ENCODE results near the gene PLEKHM2.

The PLEKHM2 gene

DNA sequence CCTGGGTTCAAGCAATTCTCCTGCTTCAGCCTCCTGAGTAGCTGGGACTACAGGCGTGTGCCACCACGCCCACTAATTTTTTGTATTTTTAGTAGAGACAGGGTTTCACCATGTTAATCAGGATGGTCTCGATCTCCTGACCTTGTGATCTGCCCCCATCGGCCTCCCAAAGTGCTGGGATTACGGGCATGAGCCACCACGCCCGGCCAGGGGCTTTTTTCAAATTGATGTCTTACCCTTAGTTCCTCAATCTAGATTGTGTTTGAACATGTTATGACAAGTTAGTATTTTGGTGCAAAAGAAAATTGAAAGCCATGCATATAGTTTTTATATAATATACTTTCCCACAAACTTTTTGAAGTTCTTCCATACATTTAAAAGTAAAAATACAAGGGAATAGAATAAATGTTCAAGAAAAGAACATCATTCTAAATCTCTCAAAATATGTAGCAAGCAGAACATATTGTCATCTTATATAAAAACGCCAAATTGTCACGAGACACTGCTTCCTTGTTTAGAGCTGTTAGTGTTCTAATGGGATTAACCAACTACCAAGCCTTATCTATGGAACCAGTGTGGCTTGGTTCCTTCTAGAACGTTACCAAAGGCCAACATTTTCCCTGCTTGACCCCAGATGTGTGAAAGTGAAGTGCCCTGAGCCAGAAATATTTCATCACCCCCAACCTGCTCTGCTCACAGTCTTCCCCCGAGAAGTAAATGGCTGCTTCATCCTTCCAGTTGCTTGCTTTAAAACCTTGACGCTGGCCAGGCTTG is 9.5 kb upstream of the PLEKHM2 start:
- in situ Hi-C loops (cut with HindIII; ENCODE audit: low pct_ligation_motif_present, low pct_unique_long_range_greater_than_20kb, low sequenced_read_pairs): no loop called here
- DNase-seq: no peak

GRCh38 chr1:15676010-15676409 is 8.1 kb upstream of the PLEKHM2 start:
- DNase-seq: no peak
- in situ Hi-C loops (cut with HindIII; ENCODE audit: low pct_ligation_motif_present, low pct_unique_long_range_greater_than_20kb, low sequenced_read_pairs): no loop called here

GRCh38 chr1:15676688-15677661 is 7.1 kb upstream of the PLEKHM2 start:
- in situ Hi-C loops (cut with HindIII; ENCODE audit: low pct_ligation_motif_present, low pct_unique_long_range_greater_than_20kb, low sequenced_read_pairs): no loop called here
- no peak for DNase-seq

DNA sequence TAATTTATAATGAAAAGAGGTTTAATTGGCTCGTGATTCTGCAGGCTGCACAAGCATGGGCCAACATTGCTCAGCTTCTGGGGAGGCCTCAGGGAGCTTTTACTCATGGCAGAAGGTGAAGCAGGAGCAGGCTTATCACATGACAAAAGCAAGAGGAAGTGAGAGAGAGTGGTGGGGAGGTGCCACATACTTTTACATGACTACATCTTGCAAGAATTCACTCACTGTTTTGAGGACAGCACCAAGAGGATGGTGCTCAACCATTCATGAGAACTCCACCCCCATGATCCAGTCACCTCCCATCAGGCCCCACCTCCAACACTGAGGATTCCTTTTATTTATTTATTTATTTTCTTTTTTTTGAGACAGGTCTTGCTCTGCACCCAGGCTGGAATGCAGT is 5.5 kb upstream of the PLEKHM2 start:
- peak; percentile 77 for DNase-seq
- in situ Hi-C loops (cut with HindIII; ENCODE audit: low pct_ligation_motif_present, low pct_unique_long_range_greater_than_20kb, low sequenced_read_pairs): no loop called here

DNA sequence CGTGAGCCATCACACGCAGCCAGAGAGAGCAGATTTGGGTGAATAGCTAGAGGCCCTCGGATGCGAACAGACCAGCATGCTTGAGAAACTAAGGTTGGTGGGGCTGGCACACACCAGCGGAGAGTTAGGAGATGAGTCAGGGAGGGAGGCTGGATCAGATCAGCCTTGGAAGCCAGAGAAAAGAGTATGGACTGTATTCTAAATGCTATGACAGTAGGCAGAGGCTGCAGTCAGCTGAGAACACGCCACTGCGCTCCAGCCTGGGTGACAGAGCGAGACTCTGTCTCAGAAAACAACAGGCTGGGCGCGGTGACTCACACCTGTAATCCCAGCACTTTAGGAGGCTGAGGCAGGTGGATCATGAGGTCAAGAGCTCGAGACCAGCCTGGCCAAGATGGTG is 4.0 kb upstream of the PLEKHM2 start:
- in situ Hi-C loops (cut with HindIII; ENCODE audit: low pct_ligation_motif_present, low pct_unique_long_range_greater_than_20kb, low sequenced_read_pairs): no loop called here
- peak; percentile 74 for DNase-seq

DNA sequence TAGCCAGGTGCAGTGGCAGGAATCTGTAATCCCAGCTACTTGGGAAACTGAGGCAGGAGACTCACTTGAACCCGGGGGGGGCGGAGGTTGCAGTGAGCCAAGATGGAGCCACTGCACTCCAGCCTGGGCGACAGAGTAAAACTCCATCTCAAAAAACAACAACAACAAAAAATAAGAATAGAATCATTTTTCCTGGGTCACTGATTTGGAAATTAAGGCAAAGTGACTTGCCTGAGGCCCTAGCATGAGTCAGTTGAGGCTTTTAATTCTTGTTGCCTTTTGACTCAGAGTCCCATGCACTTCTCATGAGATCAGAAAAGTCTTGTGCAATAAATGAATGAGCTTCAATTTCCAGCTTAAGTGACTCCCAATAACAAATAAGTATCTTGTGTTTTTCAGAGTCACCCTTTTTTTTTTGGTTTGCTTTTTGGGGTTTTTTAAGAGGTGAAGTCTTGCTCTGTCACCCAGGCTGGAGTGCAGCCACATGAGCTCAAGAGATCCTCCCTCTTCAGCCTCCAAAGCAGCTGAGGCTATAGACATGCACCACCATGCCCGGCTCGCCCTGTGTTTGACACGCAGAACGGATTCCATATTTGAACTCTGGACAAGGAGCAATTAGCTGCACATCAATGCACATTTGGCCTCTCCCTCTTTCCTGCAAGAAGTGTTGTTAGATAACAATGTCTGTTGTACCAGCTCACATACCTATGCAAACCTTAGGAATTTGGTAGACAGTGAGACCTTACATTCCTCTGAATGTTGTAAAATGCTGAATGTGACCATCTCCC is 3.4 kb upstream of the PLEKHM2 start:
- DNase-seq: peak; percentile 61
- in situ Hi-C loops (cut with HindIII; ENCODE audit: low pct_ligation_motif_present, low pct_unique_long_range_greater_than_20kb, low sequenced_read_pairs): no loop called here

DNA sequence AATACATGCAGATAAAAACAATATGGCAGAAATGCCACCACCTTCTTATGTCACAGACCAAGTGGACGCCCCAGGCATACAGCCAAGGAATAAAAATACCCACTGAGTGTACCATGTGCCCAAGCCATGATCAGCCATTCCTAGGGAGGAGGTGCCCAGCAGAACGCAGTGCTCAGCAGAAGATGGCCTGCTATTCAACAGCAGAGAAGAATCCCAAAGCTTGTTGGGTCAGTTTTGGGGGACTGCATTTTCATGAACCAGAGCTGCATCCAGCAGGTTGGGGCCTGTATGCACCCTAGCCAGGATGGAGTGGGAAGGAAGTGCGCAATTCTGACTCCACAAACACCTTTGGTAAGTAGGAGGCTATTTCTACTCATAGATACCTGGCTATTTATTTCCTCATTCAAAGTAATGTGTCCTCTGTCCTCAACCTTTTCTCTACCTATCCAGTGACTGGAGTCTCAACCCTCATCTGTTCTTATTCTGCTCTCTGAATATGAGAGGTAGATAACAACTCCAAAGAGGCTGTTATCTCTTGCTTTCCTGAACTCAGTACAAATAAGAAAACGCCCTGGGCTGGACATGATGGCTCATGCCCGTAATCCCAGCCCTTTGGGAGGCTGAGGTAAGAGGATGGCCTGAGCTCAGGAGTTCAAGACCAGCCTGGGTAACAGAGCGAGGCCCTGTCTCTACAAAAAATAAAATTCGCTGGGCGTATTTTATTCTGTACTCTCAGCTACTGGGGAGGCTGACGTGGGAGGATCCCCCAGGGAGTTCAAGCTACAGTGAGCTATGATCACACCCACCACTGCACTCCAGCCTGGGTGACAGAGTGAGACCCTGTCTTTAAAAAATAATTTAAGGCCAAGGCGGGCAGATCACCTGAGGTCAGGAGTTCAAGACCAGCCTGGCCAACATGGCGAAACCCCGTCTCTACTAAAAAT is 2.5 kb upstream of the PLEKHM2 start:
- in situ Hi-C loops (cut with HindIII; ENCODE audit: low pct_ligation_motif_present, low pct_unique_long_range_greater_than_20kb, low sequenced_read_pairs): no loop called here
- DNase-seq: no peak

- in situ Hi-C loops (cut with HindIII; ENCODE audit: low pct_ligation_motif_present, low pct_unique_long_range_greater_than_20kb, low sequenced_read_pairs): no loop called here
- DNase-seq: no peak
Observed at GRCh38 chr1:15682936-15683341, 1.2 kb upstream of the PLEKHM2 start.

- no peak for DNase-seq
- in situ Hi-C loops (cut with HindIII; ENCODE audit: low pct_ligation_motif_present, low pct_unique_long_range_greater_than_20kb, low sequenced_read_pairs): no loop called here
Observed at GRCh38 chr1:15683345-15684039, 628 bp upstream of the PLEKHM2 start.

- in situ Hi-C loops (cut with HindIII; ENCODE audit: low pct_ligation_motif_present, low pct_unique_long_range_greater_than_20kb, low sequenced_read_pairs): no loop called here
- DNase-seq: peak; percentile 18
Observed at GRCh38 chr1:15684468-15685291, 560 bp downstream of the PLEKHM2 start.

DNA sequence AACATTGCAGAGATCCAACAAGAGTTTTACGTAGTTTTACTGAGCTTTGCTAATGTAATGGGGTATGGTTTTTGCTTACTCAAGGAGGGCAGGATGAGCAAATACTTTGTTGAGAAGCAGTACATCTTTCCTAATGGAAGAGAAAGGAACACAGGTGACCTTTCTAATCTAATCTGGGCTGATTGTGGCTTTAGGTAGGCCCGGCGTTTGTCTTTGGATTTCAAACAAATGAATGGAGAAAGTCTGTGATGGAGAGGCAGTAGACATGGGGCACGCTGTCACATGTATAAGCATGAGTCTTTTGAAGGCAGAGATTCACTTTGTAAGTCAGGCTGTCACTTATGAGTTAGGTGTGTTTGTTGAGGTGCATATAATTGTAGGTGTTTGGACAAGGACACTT is 1.7 kb downstream of the PLEKHM2 start:
- in situ Hi-C loops (cut with HindIII; ENCODE audit: low pct_ligation_motif_present, low pct_unique_long_range_greater_than_20kb, low sequenced_read_pairs): no loop called here
- no peak for DNase-seq

GRCh38 chr1:15687446-15687845 is 3.3 kb downstream of the PLEKHM2 start:
- in situ Hi-C loops (cut with HindIII; ENCODE audit: low pct_ligation_motif_present, low pct_unique_long_range_greater_than_20kb, low sequenced_read_pairs): no loop called here
- no peak for DNase-seq

- in situ Hi-C loops (cut with HindIII; ENCODE audit: low pct_ligation_motif_present, low pct_unique_long_range_greater_than_20kb, low sequenced_read_pairs): no loop called here
- DNase-seq: no peak
Observed at GRCh38 chr1:15690317-15690716, 6.2 kb downstream of the PLEKHM2 start.

DNA sequence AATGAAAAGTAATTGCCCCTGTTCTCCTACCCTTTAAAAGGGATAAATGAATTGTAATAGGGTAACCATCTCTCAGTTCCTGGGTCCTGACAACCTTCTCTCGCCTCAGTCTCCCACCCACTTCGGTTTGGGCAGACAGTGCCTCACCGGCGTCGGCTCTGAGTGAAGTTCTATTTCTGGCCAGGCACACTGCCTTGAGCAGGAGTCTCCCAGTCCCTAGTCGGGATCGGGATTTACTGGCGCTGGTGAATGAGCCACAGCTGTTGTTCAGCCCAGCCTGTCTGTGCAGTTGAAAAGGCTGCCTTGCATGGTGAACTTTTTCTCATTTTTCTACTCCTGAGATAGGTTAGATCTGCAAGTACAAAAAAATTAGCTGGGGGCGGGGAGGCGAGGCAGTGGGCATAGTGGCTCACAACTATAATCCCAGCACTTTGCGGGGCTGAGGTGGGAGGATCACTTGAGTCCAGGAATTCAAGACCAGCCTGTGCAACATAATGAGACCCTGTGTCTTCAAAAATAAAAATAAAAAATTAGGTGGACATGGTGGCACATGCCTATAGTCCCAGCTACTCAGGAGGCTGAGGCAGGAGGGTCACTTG is 7.4 kb downstream of the PLEKHM2 start:
- in situ Hi-C loops (cut with HindIII; ENCODE audit: low pct_ligation_motif_present, low pct_unique_long_range_greater_than_20kb, low sequenced_read_pairs): no loop called here
- DNase-seq: no peak

DNA sequence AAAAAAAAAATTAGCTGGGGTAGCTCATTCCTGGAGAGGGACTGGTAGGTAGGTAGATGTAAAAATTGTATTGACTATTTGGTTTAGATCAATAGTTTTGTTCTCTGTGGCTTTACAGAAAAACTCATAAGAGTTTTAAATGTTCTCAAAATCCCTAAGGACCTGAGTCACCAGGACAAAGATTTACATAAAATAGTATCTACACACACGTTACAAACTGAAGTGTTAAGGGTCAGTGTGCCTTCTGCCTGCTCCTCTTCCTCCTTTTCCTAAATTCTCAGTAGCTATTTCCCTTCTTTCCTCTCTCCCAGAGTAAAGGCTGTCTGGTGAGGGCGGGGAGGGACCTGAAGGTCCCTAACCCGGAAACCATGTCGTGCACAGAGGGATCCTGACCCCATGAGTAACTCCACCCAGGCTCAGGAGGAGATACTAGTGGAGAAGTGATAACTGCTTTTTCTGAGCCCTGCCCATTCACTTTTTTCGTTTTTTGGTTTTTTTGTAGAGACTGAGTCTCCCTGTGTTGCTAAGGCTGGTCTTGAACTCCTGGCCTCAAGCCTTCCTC is 8.1 kb downstream of the PLEKHM2 start:
- no peak for DNase-seq
- in situ Hi-C loops (cut with HindIII; ENCODE audit: low pct_ligation_motif_present, low pct_unique_long_range_greater_than_20kb, low sequenced_read_pairs): no loop called here

DNA sequence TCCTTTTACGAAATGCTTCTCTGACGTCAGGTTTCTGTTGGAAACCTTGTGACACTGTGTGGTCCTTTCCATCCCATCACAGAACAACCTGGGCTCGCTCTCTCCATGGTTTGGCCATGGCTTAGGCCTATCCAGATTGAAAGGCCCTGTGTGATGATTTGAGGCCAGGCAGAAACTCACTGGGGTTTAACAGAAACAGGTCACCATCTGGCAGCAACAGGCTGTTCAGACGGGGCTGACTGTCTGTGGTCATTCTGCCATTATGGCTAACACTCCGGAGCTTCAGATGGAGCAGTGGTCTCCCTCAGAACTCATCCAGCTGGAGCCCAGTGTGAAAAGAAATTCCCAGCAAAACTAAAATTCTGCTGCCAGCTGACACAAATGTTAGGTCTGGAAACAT is 9.3 kb downstream of the PLEKHM2 start:
- in situ Hi-C loops (cut with HindIII; ENCODE audit: low pct_ligation_motif_present, low pct_unique_long_range_greater_than_20kb, low sequenced_read_pairs): no loop called here
- no peak for DNase-seq

All from ACHN (cell line).